GM23338 (cell line): Measurements from ENCODE around the gene TNFSF9. TPM values are rescaled to one million over a fixed set of nuclear protein-coding genes. Genes with fewer than 3 reads are reported as not detected.

Experiments used
- ATAC-seq: fragments of 200-7000 bp; cut with Tn5 transposase; 3 replicates; pipeline ENCODE4 v1.9.1; 2020
- DNase-seq: peaks from one replicate; pipeline ENCODE4 v3.0.0-alpha.2; 2015; ENCODE audit warnings: low spot score
- H2AFZ ChIP-seq: fragments of 200-600 bp; sonication (generic); 2 replicates; pipeline ENCODE4 v1.8.0; 2016; ENCODE audit warnings: antibody characterized with exemption, mild to moderate bottlenecking, moderate library complexity
- H3F3A ChIP-seq: fragments of 200-600 bp; sonication (generic); replicated peaks from 2 replicates; pipeline ENCODE4 v1.8.0; 2017; ENCODE audit warnings: antibody characterized with exemption, mixed run types, low read depth
- H3K27ac ChIP-seq: fragments of 200-600 bp; sonication (generic); 2 replicates; pipeline ENCODE4 v1.6.1; 2016; ENCODE audit warnings: low read depth
- H3K27me3 ChIP-seq: fragments of 200-600 bp; sonication (generic); 2 replicates; pipeline ENCODE4 v1.8.0; 2016; ENCODE audit warnings: mild to moderate bottlenecking, mixed run types, moderate library complexity; ENCODE audit not compliant: insufficient read depth
- H3K36me3 ChIP-seq: fragments of 200-600 bp; sonication (generic); 2 replicates; pipeline ENCODE4 v1.8.0; 2016; ENCODE audit warnings: mild to moderate bottlenecking; ENCODE audit not compliant: insufficient read depth
- H3K4me1 ChIP-seq: fragments of 200-600 bp; sonication (generic); 2 replicates; pipeline ENCODE4 v1.8.0; 2016; ENCODE audit warnings: mild to moderate bottlenecking, moderate library complexity; ENCODE audit not compliant: insufficient read depth
- H3K4me2 ChIP-seq: fragments of 200-600 bp; sonication (generic); 2 replicates; pipeline ENCODE4 v1.7.1; 2017; ENCODE audit warnings: mixed run types
- H3K4me3 ChIP-seq: fragments of 200-600 bp; sonication (generic); 2 replicates; pipeline ENCODE4 v1.6.1; 2016; ENCODE audit warnings: mixed run types
- H3K79me2 ChIP-seq: fragments of 200-600 bp; sonication (generic); replicated peaks from 2 replicates; pipeline ENCODE4 v1.8.0; 2017; ENCODE audit warnings: mild to moderate bottlenecking; ENCODE audit not compliant: insufficient read depth
- H3K9me2 ChIP-seq: fragments of 200-600 bp; sonication (generic); 2 replicates; pipeline ENCODE4 v1.8.0; 2017; ENCODE audit not compliant: insufficient read depth
- H4K20me1 ChIP-seq: fragments of 200-600 bp; sonication (generic); replicated peaks from 2 replicates; pipeline ENCODE4 v1.8.0; 2017; ENCODE audit warnings: mild to moderate bottlenecking; ENCODE audit not compliant: insufficient read depth
- H3K27ac Mint-ChIP-seq: 2 replicates; pipeline ENCODE4 v1.8.0; 2020; ENCODE audit warnings: inconsistent platforms, mild to moderate bottlenecking, moderate library complexity, mixed read lengths
- H3K27me3 Mint-ChIP-seq: 3 replicates; pipeline ENCODE4 v1.8.0; 2022; ENCODE audit warnings: low read depth, mild to moderate bottlenecking, moderate library complexity, mixed read lengths, inconsistent platforms; ENCODE audit not compliant: insufficient read depth, poor library complexity
- H3K36me3 Mint-ChIP-seq: 3 replicates; pipeline ENCODE4 v1.8.0; 2021; ENCODE audit warnings: low read depth, mild to moderate bottlenecking, inconsistent platforms, moderate library complexity, mixed read lengths
- H3K4me1 Mint-ChIP-seq: 3 replicates; pipeline ENCODE4 v1.8.0; 2020; ENCODE audit warnings: mild to moderate bottlenecking, inconsistent platforms, mixed read lengths
- H3K4me3 Mint-ChIP-seq: 3 replicates; pipeline ENCODE4 v1.8.0; 2021; ENCODE audit warnings: moderate library complexity, mild to moderate bottlenecking, inconsistent platforms, mixed read lengths
- H3K9me3 Mint-ChIP-seq: 3 replicates; pipeline ENCODE4 v1.8.0; 2020; ENCODE audit warnings: moderate library complexity, mild to moderate bottlenecking, inconsistent platforms, mixed read lengths
- CREB1 ChIP-seq: fragments of 250-450 bp; sonication (Bioruptor Pico); IDR thresholded peaks from 2 replicates; pipeline ENCODE4 v1.5.0; 2020; ENCODE audit warnings: low read depth, mild to moderate bottlenecking, moderate library complexity
- EZH2 ChIP-seq: fragments of 200-600 bp; sonication (generic); IDR thresholded peaks from one replicate; pipeline ENCODE4 v1.8.0; 2017; ENCODE audit warnings: antibody characterized with exemption, mild to moderate bottlenecking, low read depth; ENCODE audit not compliant: unreplicated experiment
- EZH2phosphoT487 ChIP-seq: fragments of 200-600 bp; sonication (generic); IDR thresholded peaks from one replicate; pipeline ENCODE4 v1.8.1; 2018; ENCODE audit warnings: antibody characterized with exemption; ENCODE audit not compliant: unreplicated experiment
- JUNB ChIP-seq: IDR thresholded peaks from one replicate; pipeline ENCODE4 v1.6.1; 2016; ENCODE audit warnings: antibody characterized with exemption; ENCODE audit not compliant: unreplicated experiment
- NANOG ChIP-seq: IDR thresholded peaks from 2 replicates; pipeline ENCODE4 v1.6.1; 2016; ENCODE audit warnings: antibody characterized with exemption, borderline replicate concordance
- POLR2AphosphoS5 ChIP-seq: IDR thresholded peaks from 2 replicates; pipeline ENCODE4 v1.6.1; 2016; ENCODE audit warnings: antibody characterized with exemption, low read depth
- STAT1 ChIP-seq: IDR thresholded peaks from one replicate; pipeline ENCODE4 v1.6.1; 2016; ENCODE audit warnings: antibody characterized with exemption; ENCODE audit not compliant: unreplicated experiment
- ZNF331 ChIP-seq: fragments of 250-450 bp; sonication (Bioruptor Pico); IDR thresholded peaks from 2 replicates; pipeline ENCODE4 v1.5.0; 2020; ENCODE audit warnings: low read depth, mild to moderate bottlenecking, moderate library complexity
- polyA plus RNA-seq: library from polyadenylated mRNA; unstranded; fragments of >200 nt; fragmentation: Nextera tagmentation; extraction: Ambion mirVana; gene quantifications from 2 replicates; pipeline ENCODE4 v1.2.1, GENCODE V29; 2016
- total RNA-seq: library from RNA; depleted of rRNA; stranded (reverse); fragments of >200 nt; shearing (Covaris generic); gene quantifications from 2 replicates; pipeline ENCODE4 v1.2.3, GENCODE V29; 2014
- TF ChIP-seq, protein P1 (sequence below): IDR thresholded peaks from one replicate; pipeline ENCODE4 v1.6.1; 2018; ENCODE audit warnings: antibody characterized with exemption; ENCODE audit not compliant: unreplicated experiment
- TF ChIP-seq, protein P2 (sequence below), 2 experiments: fragments of 200-600 bp in 1 of 2; sonication (generic) in 1 of 2; conservative IDR thresholded peaks; 2 replicates each; pipeline versions ENCODE4 v1.5.1 to v1.6.1; 2016 to 2017; ENCODE audit warnings: antibody characterized with exemption in 2 of 2, low read depth in 2 of 2, mild to moderate bottlenecking in 2 of 2, moderate library complexity in 1 of 2
- TF ChIP-seq, protein P3 (sequence below): IDR thresholded peaks from 2 replicates; pipeline ENCODE4 v1.6.1; 2016; ENCODE audit warnings: antibody characterized with exemption

TNFSF9 gene
- total and polyA plus RNA-seq, 2 experiments from 2014 or later, result 2.6 to 9.1 TPM

DNA sequence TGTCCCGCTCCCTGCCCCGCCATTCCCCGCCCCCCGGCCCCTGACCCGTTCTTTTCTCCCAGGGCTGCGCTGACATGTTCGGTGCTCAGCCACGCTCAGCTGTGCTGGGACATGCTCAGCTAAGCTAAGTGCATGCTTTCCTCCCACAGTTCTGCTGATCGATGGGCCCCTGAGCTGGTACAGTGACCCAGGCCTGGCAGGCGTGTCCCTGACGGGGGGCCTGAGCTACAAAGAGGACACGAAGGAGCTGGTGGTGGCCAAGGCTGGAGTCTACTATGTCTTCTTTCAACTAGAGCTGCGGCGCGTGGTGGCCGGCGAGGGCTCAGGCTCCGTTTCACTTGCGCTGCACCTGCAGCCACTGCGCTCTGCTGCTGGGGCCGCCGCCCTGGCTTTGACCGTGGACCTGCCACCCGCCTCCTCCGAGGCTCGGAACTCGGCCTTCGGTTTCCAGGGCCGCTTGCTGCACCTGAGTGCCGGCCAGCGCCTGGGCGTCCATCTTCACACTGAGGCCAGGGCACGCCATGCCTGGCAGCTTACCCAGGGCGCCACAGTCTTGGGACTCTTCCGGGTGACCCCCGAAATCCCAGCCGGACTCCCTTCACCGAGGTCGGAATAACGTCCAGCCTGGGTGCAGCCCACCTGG lies 3.7 kb downstream of the TNFSF9 start (continued):
- TF ChIP-seq, protein P1, sequence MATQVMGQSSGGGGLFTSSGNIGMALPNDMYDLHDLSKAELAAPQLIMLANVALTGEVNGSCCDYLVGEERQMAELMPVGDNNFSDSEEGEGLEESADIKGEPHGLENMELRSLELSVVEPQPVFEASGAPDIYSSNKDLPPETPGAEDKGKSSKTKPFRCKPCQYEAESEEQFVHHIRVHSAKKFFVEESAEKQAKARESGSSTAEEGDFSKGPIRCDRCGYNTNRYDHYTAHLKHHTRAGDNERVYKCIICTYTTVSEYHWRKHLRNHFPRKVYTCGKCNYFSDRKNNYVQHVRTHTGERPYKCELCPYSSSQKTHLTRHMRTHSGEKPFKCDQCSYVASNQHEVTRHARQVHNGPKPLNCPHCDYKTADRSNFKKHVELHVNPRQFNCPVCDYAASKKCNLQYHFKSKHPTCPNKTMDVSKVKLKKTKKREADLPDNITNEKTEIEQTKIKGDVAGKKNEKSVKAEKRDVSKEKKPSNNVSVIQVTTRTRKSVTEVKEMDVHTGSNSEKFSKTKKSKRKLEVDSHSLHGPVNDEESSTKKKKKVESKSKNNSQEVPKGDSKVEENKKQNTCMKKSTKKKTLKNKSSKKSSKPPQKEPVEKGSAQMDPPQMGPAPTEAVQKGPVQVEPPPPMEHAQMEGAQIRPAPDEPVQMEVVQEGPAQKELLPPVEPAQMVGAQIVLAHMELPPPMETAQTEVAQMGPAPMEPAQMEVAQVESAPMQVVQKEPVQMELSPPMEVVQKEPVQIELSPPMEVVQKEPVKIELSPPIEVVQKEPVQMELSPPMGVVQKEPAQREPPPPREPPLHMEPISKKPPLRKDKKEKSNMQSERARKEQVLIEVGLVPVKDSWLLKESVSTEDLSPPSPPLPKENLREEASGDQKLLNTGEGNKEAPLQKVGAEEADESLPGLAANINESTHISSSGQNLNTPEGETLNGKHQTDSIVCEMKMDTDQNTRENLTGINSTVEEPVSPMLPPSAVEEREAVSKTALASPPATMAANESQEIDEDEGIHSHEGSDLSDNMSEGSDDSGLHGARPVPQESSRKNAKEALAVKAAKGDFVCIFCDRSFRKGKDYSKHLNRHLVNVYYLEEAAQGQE, result no peak
- no peak for TF ChIP-seq EZH2phosphoT487
- TF ChIP-seq NANOG, result no peak
- no peak for TF ChIP-seq EZH2
- TF ChIP-seq, protein P2, sequence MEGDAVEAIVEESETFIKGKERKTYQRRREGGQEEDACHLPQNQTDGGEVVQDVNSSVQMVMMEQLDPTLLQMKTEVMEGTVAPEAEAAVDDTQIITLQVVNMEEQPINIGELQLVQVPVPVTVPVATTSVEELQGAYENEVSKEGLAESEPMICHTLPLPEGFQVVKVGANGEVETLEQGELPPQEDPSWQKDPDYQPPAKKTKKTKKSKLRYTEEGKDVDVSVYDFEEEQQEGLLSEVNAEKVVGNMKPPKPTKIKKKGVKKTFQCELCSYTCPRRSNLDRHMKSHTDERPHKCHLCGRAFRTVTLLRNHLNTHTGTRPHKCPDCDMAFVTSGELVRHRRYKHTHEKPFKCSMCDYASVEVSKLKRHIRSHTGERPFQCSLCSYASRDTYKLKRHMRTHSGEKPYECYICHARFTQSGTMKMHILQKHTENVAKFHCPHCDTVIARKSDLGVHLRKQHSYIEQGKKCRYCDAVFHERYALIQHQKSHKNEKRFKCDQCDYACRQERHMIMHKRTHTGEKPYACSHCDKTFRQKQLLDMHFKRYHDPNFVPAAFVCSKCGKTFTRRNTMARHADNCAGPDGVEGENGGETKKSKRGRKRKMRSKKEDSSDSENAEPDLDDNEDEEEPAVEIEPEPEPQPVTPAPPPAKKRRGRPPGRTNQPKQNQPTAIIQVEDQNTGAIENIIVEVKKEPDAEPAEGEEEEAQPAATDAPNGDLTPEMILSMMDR (conservative IDR thresholded peaks at IDR 0.05; ENCODE audit: low read depth in 2 of 2), result no peak

DNA sequence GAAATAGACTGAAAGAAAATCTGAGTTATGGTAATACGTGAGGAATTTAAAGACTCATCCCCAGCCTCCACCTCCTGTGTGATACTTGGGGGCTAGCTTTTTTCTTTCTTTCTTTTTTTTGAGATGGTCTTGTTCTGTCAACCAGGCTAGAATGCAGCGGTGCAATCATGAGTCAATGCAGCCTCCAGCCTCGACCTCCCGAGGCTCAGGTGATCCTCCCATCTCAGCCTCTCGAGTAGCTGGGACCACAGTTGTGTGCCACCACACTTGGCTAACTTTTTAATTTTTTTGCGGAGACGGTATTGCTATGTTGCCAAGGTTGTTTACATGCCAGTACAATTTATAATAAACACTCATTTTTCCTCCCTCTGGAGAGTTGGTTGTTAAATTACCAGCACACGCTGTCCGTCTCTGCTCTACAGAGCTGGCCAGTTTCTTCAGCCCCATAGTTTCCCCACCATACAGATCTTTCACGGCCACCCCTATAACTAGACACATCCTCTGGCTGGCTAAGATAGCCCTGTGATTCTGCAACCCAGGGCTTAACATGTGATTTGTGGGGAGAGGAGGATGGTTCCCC lies 4.8 kb downstream of the TNFSF9 start:
- Histone ChIP-seq H3K4me2 (no peak overlapping the region), H3K27ac (no peak overlapping the region), H3K27me3 (peaks cover 43% of the 10 kb centered on the region), H3K79me2 (no peaks in the 10 kb centered on the region), H4K20me1 (no peaks in the 10 kb centered on the region), H3K9me2 (no peaks in the 10 kb centered on the region), H2AFZ (no peak overlapping the region), H3K4me1 (peaks cover 11% of the 10 kb centered on the region; the same call in 1 of the 2 replicates), H3K4me3 (no peak overlapping the region), H3F3A (no peaks in the 10 kb centered on the region), H3K36me3 (no peaks in the 10 kb centered on the region; the same call in 1 of the 2 replicates)
- Mint-ChIP-seq H3K4me3 (no peak overlapping the region), H3K9me3 (peaks cover 72% of the 10 kb centered on the region), H3K27me3 (peaks cover 34% of the 10 kb centered on the region), H3K4me1 (peaks cover 8% of the 10 kb centered on the region), H3K36me3 (peaks cover 20% of the 10 kb centered on the region), H3K27ac (no peak overlapping the region)
- ATAC-seq (no peak), DNase-seq (no peak)
- TF ChIP-seq, protein P3, sequence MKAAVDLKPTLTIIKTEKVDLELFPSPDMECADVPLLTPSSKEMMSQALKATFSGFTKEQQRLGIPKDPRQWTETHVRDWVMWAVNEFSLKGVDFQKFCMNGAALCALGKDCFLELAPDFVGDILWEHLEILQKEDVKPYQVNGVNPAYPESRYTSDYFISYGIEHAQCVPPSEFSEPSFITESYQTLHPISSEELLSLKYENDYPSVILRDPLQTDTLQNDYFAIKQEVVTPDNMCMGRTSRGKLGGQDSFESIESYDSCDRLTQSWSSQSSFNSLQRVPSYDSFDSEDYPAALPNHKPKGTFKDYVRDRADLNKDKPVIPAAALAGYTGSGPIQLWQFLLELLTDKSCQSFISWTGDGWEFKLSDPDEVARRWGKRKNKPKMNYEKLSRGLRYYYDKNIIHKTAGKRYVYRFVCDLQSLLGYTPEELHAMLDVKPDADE, result no peak
- TF ChIP-seq EZH2 (no peak), ZNF331 (CRISPR knock-in tag) (no peak), EZH2phosphoT487 (no peak), CREB1 (CRISPR knock-in tag) (no peak), NANOG (no peak), POLR2AphosphoS5 (no peak), STAT1 (no peak), JUNB (no peak)
- TF ChIP-seq, protein P1, result no peak
- TF ChIP-seq, protein P2 (conservative IDR thresholded peaks at IDR 0.05; ENCODE audit: low read depth in 2 of 2), result no peak
